B cell (primary cell): ENCODE measurements around the gene SGTA. TPM values are rescaled to one million over a fixed set of nuclear protein-coding genes. Genes with fewer than 3 reads are reported as not detected.

ENCODE experiments used
- ATAC-seq: fragments of 200-7000 bp; cut with Tn5 transposase; one replicate; pipeline ENCODE4 v1.10.0; 2021; ENCODE audit warnings: low read depth, mild to moderate bottlenecking, moderate number of reproducible peaks, moderate library complexity
- CTCF ChIA-PET: fragments of 350-600 bp; sonication (Branson Sonifier 250); formaldehyde crosslinking; loops from one replicate; lab custom pipeline; 2021; ENCODE audit warnings: antibody characterized with exemption, inconsistent platforms; lab: Charles Lee
- POLR2A ChIA-PET: fragments of 350-600 bp; sonication (Branson Sonifier 250); formaldehyde crosslinking; loops from one replicate; lab custom pipeline; 2021; ENCODE audit warnings: antibody characterized with exemption; lab: Charles Lee
- DNase-seq: peaks from one replicate; pipeline ENCODE4 v3.0.0; 2013
- H2AFZ ChIP-seq: 2 replicates; pipeline ENCODE4 v1.6.1; 2012; ENCODE audit warnings: mild to moderate bottlenecking, low read depth, low read length; ENCODE audit not compliant: insufficient read depth, poor library complexity, severe bottlenecking
- H3K27ac ChIP-seq, 2 donors: 1 replicate in 1 of 2; 2 replicates in 1 of 2; pipeline ENCODE4 v1.5.1; 2012 to 2013; ENCODE audit warnings: low read length in 2 of 2, mild to moderate bottlenecking in 2 of 2, moderate library complexity in 1 of 2
- H3K27me3 ChIP-seq, 4 experiments: fragments of 200-600 bp in 1 of 4; sonication (generic) in 1 of 4; replicated peaks in 1 of 4; 1 replicate in 2 of 4; 2 replicates in 2 of 4; pipeline versions ENCODE4 v1.6.1 to v1.7.0; 2013 to 2016; ENCODE audit warnings: low read length in 3 of 4, mild to moderate bottlenecking in 2 of 4, mixed read lengths in 1 of 4, moderate library complexity in 1 of 4; ENCODE audit not compliant: insufficient read depth in 4 of 4, control insufficient read depth in 3 of 4; ENCODE audit errors: control extremely low read depth in 1 of 4
- H3K36me3 ChIP-seq, 2 experiments: replicated peaks in 1 of 2; 1 replicate in 1 of 2; 2 replicates in 1 of 2; pipeline versions ENCODE4 v1.6.1 to v1.7.1; 2013; ENCODE audit warnings: low read length in 1 of 2; ENCODE audit not compliant: insufficient read depth in 2 of 2, control insufficient read depth in 1 of 2; ENCODE audit errors: control extremely low read depth in 1 of 2, extremely low read depth in 1 of 2
- H3K4me1 ChIP-seq, 2 donors: fragments of 200-600 bp in 1 of 2; sonication (generic) in 1 of 2; 1 replicate in 1 of 2; 2 replicates in 1 of 2; pipeline versions ENCODE4 v1.5.1 to v1.6.1; 2013 to 2017; ENCODE audit warnings: low read length in 2 of 2; ENCODE audit not compliant: control insufficient read depth in 2 of 2, insufficient read depth in 2 of 2
- H3K4me2 ChIP-seq: replicated peaks from 2 replicates; pipeline ENCODE3; 2012; ENCODE audit warnings: mild to moderate bottlenecking, low read depth, low read length; ENCODE audit not compliant: poor library complexity, severe bottlenecking
- H3K4me3 ChIP-seq, 5 experiments: fragments of 200-600 bp in 1 of 5; sonication (generic) in 1 of 5; 1 replicate in 3 of 5; 2 replicates in 2 of 5; pipeline versions ENCODE4 v1.5.1 to v1.7.0; 2011 to 2016; ENCODE audit warnings: low read length in 4 of 5, mild to moderate bottlenecking in 4 of 5, low read depth in 2 of 5, control low read depth in 1 of 5, moderate library complexity in 1 of 5; ENCODE audit not compliant: insufficient read depth in 1 of 5; ENCODE audit errors: control extremely low read depth in 1 of 5, extremely low read depth in 1 of 5
- H3K79me2 ChIP-seq: fragments of 200-600 bp; sonication (generic); one replicate; pipeline ENCODE4 v1.6.0; 2016; ENCODE audit warnings: low read length; ENCODE audit not compliant: control insufficient read depth, insufficient read depth
- H3K9ac ChIP-seq: fragments of 200-600 bp; sonication (generic); 2 replicates; pipeline ENCODE4 v1.6.1; 2017; ENCODE audit warnings: mild to moderate bottlenecking, low read length, moderate library complexity
- H3K9me3 ChIP-seq, 3 donors: one replicate each; pipeline versions ENCODE4 v1.6.1 to v1.7.1; 2013; ENCODE audit warnings: low read length in 2 of 3; ENCODE audit not compliant: control insufficient read depth in 2 of 3, insufficient read depth in 1 of 3; ENCODE audit errors: control extremely low read depth in 1 of 3
- H4K20me1 ChIP-seq: 2 replicates; pipeline ENCODE4 v1.6.0; 2012; ENCODE audit warnings: mild to moderate bottlenecking, low read length; ENCODE audit not compliant: insufficient read depth, control insufficient read depth, poor library complexity, severe bottlenecking
- H3K27ac Mint-ChIP-seq: one replicate; pipeline ENCODE4 v1.8.0; 2021; ENCODE audit warnings: mixed read lengths
- H3K27me3 Mint-ChIP-seq: one replicate; pipeline ENCODE4 v1.8.0; 2021; ENCODE audit warnings: mixed read lengths
- H3K4me1 Mint-ChIP-seq: one replicate; pipeline ENCODE4 v1.8.0; 2021; ENCODE audit warnings: mixed read lengths
- H3K4me3 Mint-ChIP-seq: one replicate; pipeline ENCODE4 v1.8.0; 2021; ENCODE audit warnings: mixed read lengths
- H3K9me3 Mint-ChIP-seq: one replicate; pipeline ENCODE4 v1.8.0; 2022; ENCODE audit warnings: mixed read lengths; ENCODE audit not compliant: insufficient read depth
- CTCF ChIP-seq: fragments of 200-600 bp; IDR thresholded peaks from one replicate; pipeline ENCODE4 v1.8.0; 2022; ENCODE audit warnings: antibody characterized with exemption, mild to moderate bottlenecking
- EZH2 ChIP-seq: IDR thresholded peaks from 2 replicates; pipeline ENCODE4 v1.6.1; 2012; ENCODE audit warnings: borderline replicate concordance, low read depth, mild to moderate bottlenecking, moderate library complexity, low read length; ENCODE audit not compliant: insufficient read depth, poor library complexity, severe bottlenecking
- WGBS: methylation state at CpG from one replicate; pipeline ENCODE4 v1.1.5; 2013; ENCODE audit warnings: missing lambda C conversion rate; ENCODE audit not compliant: insufficient coverage; 5-methylcytosine and 5-hydroxymethylcytosine counted together
- intact Hi-C: fragments of 100-400 bp; cut with micrococcal nuclease; formaldehyde crosslinking; loops from one replicate; pipeline ENCODE4 v1.10.0; 2022
- polyA plus RNA-seq: library from polyadenylated mRNA; depleted of rRNA; stranded (reverse); fragments of >200 nt; gene quantifications from 2 replicates; pipeline ENCODE4 v1.2.3, GENCODE V29; 2012
- total RNA-seq, 2 donors: library from RNA; stranded (reverse); fragments of 120-200 nt in 1 of 2; gene quantifications; 1 replicate in 1 of 2; 2 replicates in 1 of 2; pipeline versions ENCODE4 v1.2.3 to v1.2.4, GENCODE V29; 2013 to 2022

Gene SGTA
- total and polyA plus RNA-seq, 2 donors (not counting 1 experiment from before 2014, with no cell fraction given) = 36.6 to 42.0 TPM

- Mint-ChIP-seq H3K4me1 (peaks cover 24% of the 10 kb centered on the region), H3K27ac (no peak overlapping the region), H3K9me3 (no peaks in the 10 kb centered on the region), H3K4me3 (no peak overlapping the region), H3K27me3 (no peaks in the 10 kb centered on the region)
- peaks cover 0 to 5% of the 10 kb centered on the region in 2 donors for H3K4me1 ChIP-seq
- peaks cover 0 to 14% (median 0%) of the 10 kb centered on the region in 3 donors for H3K9me3 ChIP-seq
- H3K9ac ChIP-seq = no peak overlapping the region
- DNase-seq (no peak), ATAC-seq (no peak)
- intact Hi-C loops = no loop called here
- peaks cover 5 to 35% of the 10 kb centered on the region in 2 experiments for H3K36me3 ChIP-seq
- WGBS = 97% methylated on average over 37 of the region's 38 CpGs
- H3K79me2 ChIP-seq = peaks cover 33% of the 10 kb centered on the region
- H3K27ac ChIP-seq = no peak overlapping the region
- peaks cover 21% of the 10 kb centered on the region for H4K20me1 ChIP-seq
- H2AFZ ChIP-seq = no peak overlapping the region
- no peak overlapping the region for H3K4me3 ChIP-seq
- no peak overlapping the region for H3K4me2 ChIP-seq
- POLR2A ChIA-PET = no interaction called here
- TF ChIP-seq CTCF (no peak), EZH2 (no peak)
- CTCF ChIA-PET = no interaction called here
- no peaks in the 10 kb centered on the region for H3K27me3 ChIP-seq
These were observed 50.2 kb downstream of the SGTA start for GRCh38 chr19:2732883-2733282.

- H3K9me3 Mint-ChIP-seq = no peaks in the 10 kb centered on the region
- Histone ChIP-seq H2AFZ (no peak overlapping the region), H3K9ac (no peak overlapping the region), H3K27ac (no peak overlapping the region), H3K4me3 (no peak overlapping the region), H3K4me1 (peaks cover under 1 to 7% of the 10 kb centered on the region in 2 donors), H3K4me2 (no peak overlapping the region), H3K9me3 (peaks cover 0 to 14% (median 0%) of the 10 kb centered on the region in 3 donors), H3K27me3 (no peaks in the 10 kb centered on the region), H3K36me3 (peaks cover 5 to 35% of the 10 kb centered on the region in 2 experiments), H4K20me1 (peaks cover 21% of the 10 kb centered on the region), H3K79me2 (peaks cover 33% of the 10 kb centered on the region)
- ChIA-PET CTCF (interaction anchor here (1.6 kb wide), 1 partner anchor 84 kb away, joined by 6 read pairs; no protein-coding TSS in a partner anchor), POLR2A (no interaction called here)
- peaks cover 27% of the 10 kb centered on the region for H3K4me1 Mint-ChIP-seq
- intact Hi-C loops = no loop called here
- no peak for TF ChIP-seq CTCF
- no peak for TF ChIP-seq EZH2
- DNase-seq (no peak), ATAC-seq (no peak)
- no peak overlapping the region for H3K4me3 Mint-ChIP-seq
- WGBS = 95% methylated on average over 19 of the region's 33 CpGs
- no peaks in the 10 kb centered on the region for H3K27me3 Mint-ChIP-seq
- no peak overlapping the region for H3K27ac Mint-ChIP-seq
These were observed 50.8 kb downstream of the SGTA start for GRCh38 chr19:2732157-2732725.
